ENCODE data around the gene TBC1D22B.

Gene TBC1D22B

DNA sequence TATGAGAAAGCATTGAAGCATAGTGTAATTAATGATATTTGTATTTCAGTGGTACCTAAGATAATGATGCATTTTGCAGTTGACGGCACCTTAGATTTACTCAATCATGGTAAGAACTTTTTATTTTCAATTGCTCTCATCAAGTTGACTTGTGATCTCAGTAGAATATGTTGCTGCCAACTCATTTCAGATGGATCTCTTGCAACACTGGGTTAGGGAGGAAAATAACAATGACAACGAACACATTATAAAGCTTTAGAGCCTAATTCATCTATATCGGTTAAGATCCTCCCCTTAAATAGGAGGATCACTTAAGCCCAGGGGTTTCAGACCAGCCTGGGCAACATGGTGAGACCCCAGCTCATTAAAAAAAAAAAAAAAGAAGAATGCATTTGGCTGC lies 18.0 kb upstream of the TBC1D22B start:
- H2AFZ ChIP-seq (ENCODE audit: low read length), result peak overlapping the region; percentile 32; the same call in 1 of the 2 replicates
- H3K9me2 ChIP-seq (replicated peaks; ENCODE audit: low read depth, low read length), result no peaks in the 10 kb centered on the region
- no peaks in the 10 kb centered on the region for H3K36me3 ChIP-seq (ENCODE audit: insufficient read depth, low read length)
- 0 out of 2 replicates have a peak, but pooled peaks cover 3% of the 10 kb centered on the region for H3F3A ChIP-seq (ENCODE audit: low read depth)
- peak overlapping the region; percentile 19 for H3K4me3 ChIP-seq (ENCODE audit: low read length, poor library complexity, severe bottlenecking)
- H3K27me3 ChIP-seq (ENCODE audit: insufficient read depth, low read length, poor library complexity, severe bottlenecking), result no peaks in the 10 kb centered on the region
- peaks cover 39% of the 10 kb centered on the region for H3K4me1 ChIP-seq (ENCODE audit: insufficient read depth, low read length, poor library complexity, severe bottlenecking)
- peaks cover 8% of the 10 kb centered on the region; the same call in 1 of the 2 replicates for H3K79me2 ChIP-seq (ENCODE audit: insufficient read depth, low read length)
- peak overlapping the region; percentile 60 for H3K9ac ChIP-seq (ENCODE audit: low read depth, low read length, poor library complexity, severe bottlenecking)
- H4K20me1 ChIP-seq (ENCODE audit: insufficient read depth, low read length, poor library complexity, severe bottlenecking), result no peaks in the 10 kb centered on the region
- H3K4me2 ChIP-seq (ENCODE audit: low read depth, low read length, poor library complexity, severe bottlenecking), result peak overlapping the region; percentile 64
- TF ChIP-seq, protein P1, sequence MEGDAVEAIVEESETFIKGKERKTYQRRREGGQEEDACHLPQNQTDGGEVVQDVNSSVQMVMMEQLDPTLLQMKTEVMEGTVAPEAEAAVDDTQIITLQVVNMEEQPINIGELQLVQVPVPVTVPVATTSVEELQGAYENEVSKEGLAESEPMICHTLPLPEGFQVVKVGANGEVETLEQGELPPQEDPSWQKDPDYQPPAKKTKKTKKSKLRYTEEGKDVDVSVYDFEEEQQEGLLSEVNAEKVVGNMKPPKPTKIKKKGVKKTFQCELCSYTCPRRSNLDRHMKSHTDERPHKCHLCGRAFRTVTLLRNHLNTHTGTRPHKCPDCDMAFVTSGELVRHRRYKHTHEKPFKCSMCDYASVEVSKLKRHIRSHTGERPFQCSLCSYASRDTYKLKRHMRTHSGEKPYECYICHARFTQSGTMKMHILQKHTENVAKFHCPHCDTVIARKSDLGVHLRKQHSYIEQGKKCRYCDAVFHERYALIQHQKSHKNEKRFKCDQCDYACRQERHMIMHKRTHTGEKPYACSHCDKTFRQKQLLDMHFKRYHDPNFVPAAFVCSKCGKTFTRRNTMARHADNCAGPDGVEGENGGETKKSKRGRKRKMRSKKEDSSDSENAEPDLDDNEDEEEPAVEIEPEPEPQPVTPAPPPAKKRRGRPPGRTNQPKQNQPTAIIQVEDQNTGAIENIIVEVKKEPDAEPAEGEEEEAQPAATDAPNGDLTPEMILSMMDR (conservative IDR thresholded peaks at IDR 0.05; ENCODE audit: low read length), result no peak
- TF ChIP-seq EZH2phosphoT487 (IDR thresholded peaks at IDR 0.05; ENCODE audit: borderline replicate concordance), result no peak
- H3K9me3 ChIP-seq (ENCODE audit: insufficient read depth, low read depth, low read length), result no peaks in the 10 kb centered on the region

DNA sequence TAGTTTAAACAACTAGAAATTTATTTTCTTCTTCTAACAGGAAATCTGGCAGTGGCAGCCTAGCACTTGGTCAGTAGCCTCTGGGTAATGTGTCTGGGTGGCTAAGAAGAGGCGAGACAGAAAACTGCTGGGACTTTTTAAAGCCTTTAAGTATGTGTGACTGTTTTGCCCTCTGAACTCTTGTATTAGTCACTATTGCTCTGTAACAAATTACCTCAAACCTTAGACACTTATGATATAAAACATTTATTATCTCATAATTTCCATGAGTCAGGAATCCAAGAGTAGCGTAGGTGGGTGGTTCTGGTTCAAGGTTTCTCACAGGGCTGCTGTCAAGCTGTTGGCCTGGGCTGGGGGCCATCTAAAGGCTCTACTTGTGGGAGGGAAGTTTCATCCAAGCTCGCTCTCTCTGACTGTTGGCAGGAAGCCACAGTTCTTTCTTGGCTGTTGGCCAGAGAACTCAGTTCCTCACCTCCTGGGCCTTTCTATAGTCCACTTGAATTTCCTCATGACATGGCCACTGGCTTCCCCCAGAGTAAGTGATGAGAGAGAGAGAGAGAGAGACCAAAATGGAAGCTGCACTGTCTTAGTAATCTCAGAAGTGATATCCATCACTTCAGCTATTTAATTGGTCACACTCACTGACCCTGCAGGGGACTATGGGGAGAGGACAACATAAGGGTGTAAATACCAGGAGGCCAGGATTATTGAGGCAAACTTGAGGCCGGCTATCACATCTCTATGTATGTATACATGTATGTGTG lies 17.4 kb upstream of the TBC1D22B start:
- no peaks in the 10 kb centered on the region for H3K27me3 ChIP-seq (ENCODE audit: insufficient read depth, low read length, poor library complexity, severe bottlenecking)
- H2AFZ ChIP-seq (ENCODE audit: low read length), result peak overlapping the region; percentile 32
- H3F3A ChIP-seq (ENCODE audit: low read depth), result 0 out of 2 replicates have a peak, but pooled peaks cover 3% of the 10 kb centered on the region
- no peak for TF ChIP-seq EZH2phosphoT487 (IDR thresholded peaks at IDR 0.05; ENCODE audit: borderline replicate concordance)
- TF ChIP-seq, protein P1 (conservative IDR thresholded peaks at IDR 0.05; ENCODE audit: low read length), result no peak
- peaks cover 8% of the 10 kb centered on the region; the same call in 1 of the 2 replicates for H3K79me2 ChIP-seq (ENCODE audit: insufficient read depth, low read length)
- H4K20me1 ChIP-seq (ENCODE audit: insufficient read depth, low read length, poor library complexity, severe bottlenecking), result no peaks in the 10 kb centered on the region
- H3K4me2 ChIP-seq (ENCODE audit: low read depth, low read length, poor library complexity, severe bottlenecking), result peak overlapping the region; percentile 64
- H3K9me2 ChIP-seq (replicated peaks; ENCODE audit: low read depth, low read length), result no peaks in the 10 kb centered on the region
- peaks cover 39% of the 10 kb centered on the region for H3K4me1 ChIP-seq (ENCODE audit: insufficient read depth, low read length, poor library complexity, severe bottlenecking)
- no peaks in the 10 kb centered on the region for H3K36me3 ChIP-seq (ENCODE audit: insufficient read depth, low read length)
- H3K9ac ChIP-seq (ENCODE audit: low read depth, low read length, poor library complexity, severe bottlenecking), result peak overlapping the region; percentile 60
- H3K9me3 ChIP-seq (ENCODE audit: insufficient read depth, low read depth, low read length), result no peaks in the 10 kb centered on the region
- peak overlapping the region; percentile 19 for H3K4me3 ChIP-seq (ENCODE audit: low read length, poor library complexity, severe bottlenecking)

DNA sequence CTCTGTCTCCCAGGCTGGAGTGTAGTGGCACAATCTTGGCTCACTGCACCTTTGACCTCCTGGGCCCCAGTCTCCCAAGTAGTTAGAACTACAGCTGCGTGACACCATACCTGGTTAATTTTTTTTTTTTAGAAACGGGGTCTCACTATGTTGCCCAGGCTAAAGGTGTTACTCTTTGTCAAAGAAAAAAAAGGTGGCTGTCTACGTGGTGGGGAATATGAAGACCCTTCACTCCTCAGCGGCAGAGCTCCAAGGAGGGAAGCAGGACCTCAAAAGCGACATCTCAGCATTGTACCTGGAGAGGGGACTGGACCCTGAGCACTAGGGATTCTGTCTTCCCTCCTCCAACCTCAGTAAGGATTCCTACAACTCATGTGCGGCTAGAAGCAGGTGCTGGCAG lies 16.4 kb upstream of the TBC1D22B start:
- H3K9me2 ChIP-seq (replicated peaks; ENCODE audit: low read depth, low read length), result no peaks in the 10 kb centered on the region
- no peaks in the 10 kb centered on the region for H3K9me3 ChIP-seq (ENCODE audit: insufficient read depth, low read depth, low read length)
- H3K36me3 ChIP-seq (ENCODE audit: insufficient read depth, low read length), result no peaks in the 10 kb centered on the region
- peaks cover 39% of the 10 kb centered on the region for H3K4me1 ChIP-seq (ENCODE audit: insufficient read depth, low read length, poor library complexity, severe bottlenecking)
- no peak overlapping the region for H3K4me2 ChIP-seq (ENCODE audit: low read depth, low read length, poor library complexity, severe bottlenecking)
- H3K27me3 ChIP-seq (ENCODE audit: insufficient read depth, low read length, poor library complexity, severe bottlenecking), result no peaks in the 10 kb centered on the region
- H2AFZ ChIP-seq (ENCODE audit: low read length), result no peak overlapping the region
- no peak overlapping the region for H3K9ac ChIP-seq (ENCODE audit: low read depth, low read length, poor library complexity, severe bottlenecking)
- H3K79me2 ChIP-seq (ENCODE audit: insufficient read depth, low read length), result peaks cover 8% of the 10 kb centered on the region; the same call in 1 of the 2 replicates
- H3K4me3 ChIP-seq (ENCODE audit: low read length, poor library complexity, severe bottlenecking), result no peak overlapping the region
- H3F3A ChIP-seq (ENCODE audit: low read depth), result 0 out of 2 replicates have a peak, but pooled peaks cover 3% of the 10 kb centered on the region
- no peaks in the 10 kb centered on the region for H4K20me1 ChIP-seq (ENCODE audit: insufficient read depth, low read length, poor library complexity, severe bottlenecking)
- TF ChIP-seq, protein P1 (conservative IDR thresholded peaks at IDR 0.05; ENCODE audit: low read length), result no peak

All from Loucy (cell line).